GM12875 (cell line): ENCODE data around the gene FRMD3.

Experiments
- H3K4me3 ChIP-seq: one replicate; pipeline ENCODE4 v1.5.1; 2011; ENCODE audit warnings: low read depth, low read length, control low read depth
- CTCF ChIP-seq: IDR thresholded peaks from 2 replicates; pipeline ENCODE4 v1.5.1; 2011; ENCODE audit warnings: low read depth, mild to moderate bottlenecking, control low read depth, inconsistent platforms, low read length, moderate library complexity, borderline replicate concordance; ENCODE audit not compliant: insufficient read depth

Gene FRMD3

GRCh38 chr9:83355024-83355444 lies 183.2 kb downstream of the FRMD3 start:
- H3K4me3 ChIP-seq: no peak overlapping the region
- no peak for TF ChIP-seq CTCF

- H3K4me3 ChIP-seq: no peak overlapping the region
- TF ChIP-seq CTCF: no peak
Measured at GRCh38 chr9:83349031-83349430, 189.2 kb downstream of the FRMD3 start.

GRCh38 chr9:83346655-83347420 lies 191.4 kb downstream of the FRMD3 start:
- no peak for TF ChIP-seq CTCF
- H3K4me3 ChIP-seq: no peak overlapping the region

- TF ChIP-seq CTCF: no peak
- H3K4me3 ChIP-seq: no peak overlapping the region
Measured at GRCh38 chr9:83343366-83343999, 194.7 kb downstream of the FRMD3 start.

GRCh38 chr9:83342731-83343130 lies 195.5 kb downstream of the FRMD3 start:
- no peak for TF ChIP-seq CTCF
- H3K4me3 ChIP-seq: no peak overlapping the region

- no peak overlapping the region for H3K4me3 ChIP-seq
- TF ChIP-seq CTCF: no peak
Measured at GRCh38 chr9:83342006-83342405, 196.2 kb downstream of the FRMD3 start.

- no peak for TF ChIP-seq CTCF
- no peak overlapping the region for H3K4me3 ChIP-seq
Measured at GRCh38 chr9:83340451-83340850, 197.8 kb downstream of the FRMD3 start.
